ENCODE measurements around the gene PGAP1. TPM values are rescaled to one million over a fixed set of nuclear protein-coding genes. Genes with fewer than 3 reads are reported as not detected.

The PGAP1 gene
- total and polyA plus RNA-seq, 2 of the 8 experiments (the other 6 are each of a cell fraction or from before 2014, with no cell fraction given): 8.3 to 24.1 TPM

- H4K20me1 ChIP-seq (replicated peaks in 1 of 2; ENCODE audit: control insufficient read depth in 1 of 2, insufficient read depth in 2 of 2, low read length in 2 of 2): peaks cover 0 to 1% of the 10 kb centered on the region in 2 experiments
- no peak overlapping the region for H3K18ac ChIP-seq (ENCODE audit: extremely low read depth, low read length)
- no peak overlapping the region for H3K4ac ChIP-seq (replicated peaks; ENCODE audit: insufficient read length, low read depth, low read length)
- H2BK5ac ChIP-seq (ENCODE audit: low read depth, low read length): no peak overlapping the region
- H3K9ac ChIP-seq (replicated peaks in 1 of 4; ENCODE audit: extremely low read depth in 1 of 4, low read depth in 3 of 4, low read length in 3 of 4): no peak overlapping the region
- ChIA-PET POLR2A (ENCODE audit: partially characterized antibody) (interaction anchor here (1.3 kb wide), 1 partner anchor 8 kb away, joined by 6 read pairs; no protein-coding TSS in a partner anchor), CTCF (ENCODE audit: partially characterized antibody) (interaction anchor here (0.9 kb wide), 1 partner anchor 88 kb away, joined by 3 read pairs; no protein-coding TSS in a partner anchor)
- H3K9me3 ChIP-seq (ENCODE audit: insufficient read depth in 2 of 2, low read depth in 1 of 2, low read length in 1 of 2): no peaks in the 10 kb centered on the region
- H4K91ac ChIP-seq (replicated peaks; ENCODE audit: insufficient read length, low read length): no peak overlapping the region
- no peak overlapping the region for H3K27ac ChIP-seq (ENCODE audit: low read depth, low read length)
- H4K5ac ChIP-seq (ENCODE audit: insufficient read length, low read depth, low read length): no peak overlapping the region
- H3K23me2 ChIP-seq (ENCODE audit: low read depth, low read length): peaks cover 10% of the 10 kb centered on the region
- H4K8ac ChIP-seq (ENCODE audit: extremely low read depth, insufficient read depth, low read length): no peak overlapping the region
- H3K79me1 ChIP-seq (ENCODE audit: low read depth, low read length): peaks cover 2% of the 10 kb centered on the region; the same call in 1 of the 2 replicates
- H3K27me3 ChIP-seq (replicated peaks in 1 of 4; ENCODE audit: control insufficient read depth in 3 of 4, extremely low read depth in 1 of 4, insufficient read depth in 3 of 4, low read length in 3 of 4): no peaks in the 10 kb centered on the region
- no peak overlapping the region for H3K14ac ChIP-seq (ENCODE audit: insufficient read length)
- no peaks in the 10 kb centered on the region for H3K4me1 ChIP-seq (replicated peaks in 1 of 4; ENCODE audit: control insufficient read depth in 3 of 4, insufficient read depth in 4 of 4, low read length in 3 of 4)
- peaks cover 3 to 72% of the 10 kb centered on the region in 2 experiments; a peak in 3 of 4 replicates for H3K79me2 ChIP-seq (ENCODE audit: control insufficient read depth in 1 of 2, insufficient read depth in 2 of 2, low read length in 2 of 2)
- no peak overlapping the region for H3K23ac ChIP-seq (ENCODE audit: insufficient read length)
- FAIRE-seq (no peak), DNase-seq (ENCODE audit: low read depth in 1 of 2, low spot score in 2 of 2) (no peak)
- no peak overlapping the region for H2BK120ac ChIP-seq (replicated peaks; ENCODE audit: low read depth, low read length)
- H3K56ac ChIP-seq (replicated peaks; ENCODE audit: insufficient read length, low read depth, low read length): no peak overlapping the region
- H2AFZ ChIP-seq (ENCODE audit: low read length): no peak overlapping the region
- peak overlapping the region; percentile 64 to 72; a peak in 2 of 4 replicates for H3K4me2 ChIP-seq (ENCODE audit: insufficient read depth in 1 of 2, low read depth in 2 of 2, low read length in 2 of 2)
- no peak overlapping the region for H2AK5ac ChIP-seq (ENCODE audit: low read depth, low read length)
- TF ChIP-seq RXRA (IDR thresholded peaks at IDR 0.05; ENCODE audit: insufficient read depth, low read depth, low read length): no peak
- no peak for TF ChIP-seq EP300 (IDR thresholded peaks at IDR 0.05; ENCODE audit: borderline replicate concordance in 1 of 2, low read depth in 2 of 2, low read length in 2 of 2)
- H3K4me3 ChIP-seq (ENCODE audit: extremely low read depth in 1 of 4, insufficient read depth in 2 of 4, low read depth in 3 of 4, low read length in 4 of 4): peak overlapping the region in 2 of 4 experiments; percentile 97 to 99; a peak in 3 of 8 replicates
- H2BK20ac ChIP-seq (ENCODE audit: low read length): no peak overlapping the region
- no peak overlapping the region for H2BK15ac ChIP-seq (ENCODE audit: low read length)
- H2BK12ac ChIP-seq (ENCODE audit: low read depth, low read length): no peak overlapping the region
- H3K36me3 ChIP-seq (ENCODE audit: control insufficient read depth in 2 of 4, insufficient read depth in 4 of 4, low read length in 3 of 4): peaks cover 0 to 3% (median under 1%) of the 10 kb centered on the region in 4 experiments; a peak in 2 of 8 replicates
These were observed 2.5 kb downstream of the PGAP1 start for GRCh38 chr2:196924051-196924450.

Measured in H1 (cell line).